Stimulated activated CD4-positive, alpha-beta T cell treated with anti-CD3 and anti-CD28 coated beads, Interleukin-4, amount 100 ng/mL, for 48 hours (primary cell): Measurements from ENCODE around the gene SPACA7.
"Not testable (repeated sequence)": the region's sequence is repeated elsewhere in the genome, so short reads cannot be mapped to it uniquely, and the experiment has no call there.

Source experiments
- DNase-seq, 2 donors: peaks; one replicate each; pipeline ENCODE4 v3.0.0-alpha.2; 2020; ENCODE audit warnings: low read depth in 2 of 2

The SPACA7 gene

GRCh38 chr13:112424098-112424497 is 47.9 kb downstream of the SPACA7 start:
- DNase-seq = no peak

- DNase-seq = no peak
Measured at GRCh38 chr13:112428704-112429103, 52.5 kb downstream of the SPACA7 start.

GRCh38 chr13:112431734-112432133 is 55.6 kb downstream of the SPACA7 start:
- no peak for DNase-seq

- DNase-seq = not testable (repeated sequence)
Measured at GRCh38 chr13:112432734-112433133, 56.6 kb downstream of the SPACA7 start.

GRCh38 chr13:112433517-112433916 is 57.4 kb downstream of the SPACA7 start:
- DNase-seq = not testable (repeated sequence)

GRCh38 chr13:112434032-112434431 is 57.9 kb downstream of the SPACA7 start:
- DNase-seq = no peak

GRCh38 chr13:112434937-112435523 is 58.9 kb downstream of the SPACA7 start:
- no peak for DNase-seq

GRCh38 chr13:112435973-112436372 is 59.8 kb downstream of the SPACA7 start:
- DNase-seq = no peak

GRCh38 chr13:112438094-112438493 is 61.9 kb downstream of the SPACA7 start:
- no peak for DNase-seq

GRCh38 chr13:112438515-112438914 is 62.4 kb downstream of the SPACA7 start:
- no peak for DNase-seq

- DNase-seq = no peak
Measured at GRCh38 chr13:112441226-112441625, 65.1 kb downstream of the SPACA7 start.

GRCh38 chr13:112441779-112442310 is 65.7 kb downstream of the SPACA7 start:
- DNase-seq = no peak

GRCh38 chr13:112442483-112443090 is 66.4 kb downstream of the SPACA7 start:
- no peak for DNase-seq

- DNase-seq = peak in 1 of 2 donors; percentile 14
Measured at GRCh38 chr13:112443191-112443994, 67.2 kb downstream of the SPACA7 start.

- peak; percentile 50 to 70 for DNase-seq
Measured at GRCh38 chr13:112443995-112444311, 67.8 kb downstream of the SPACA7 start.

- DNase-seq = no peak
Measured at GRCh38 chr13:112444416-112445399, 68.6 kb downstream of the SPACA7 start.

GRCh38 chr13:112445411-112446271 is 69.5 kb downstream of the SPACA7 start:
- DNase-seq = no peak

- no peak for DNase-seq
Measured at GRCh38 chr13:112446347-112446861, 70.2 kb downstream of the SPACA7 start.

- no peak for DNase-seq
Measured at GRCh38 chr13:112446867-112447266, 70.7 kb downstream of the SPACA7 start.

GRCh38 chr13:112447306-112447705 is 71.2 kb downstream of the SPACA7 start:
- no peak for DNase-seq
